Trophoblast cell (in vitro differentiated cells and primary cell): ENCODE results near the gene SH3BP4.

Source experiments
- DNase-seq, 2 donors: peaks; one replicate each; pipeline ENCODE4 v3.0.0-alpha.2; 2016
- H2AFZ ChIP-seq: 2 replicates; pipeline ENCODE4 v1.6.1; 2013; ENCODE audit warnings: low read length, moderate library complexity, mild to moderate bottlenecking; ENCODE audit not compliant: insufficient read depth, poor library complexity
- H2AK5ac ChIP-seq: 2 replicates; pipeline ENCODE4 v1.6.1; 2013; ENCODE audit warnings: mild to moderate bottlenecking, low read length
- H2BK120ac ChIP-seq: 2 replicates; pipeline ENCODE4 v1.6.1; 2013; ENCODE audit warnings: low read length, mild to moderate bottlenecking, moderate library complexity; ENCODE audit not compliant: insufficient read depth, poor library complexity
- H2BK12ac ChIP-seq: 2 replicates; pipeline ENCODE4 v1.6.1; 2013; ENCODE audit warnings: mild to moderate bottlenecking, low read length, moderate library complexity
- H2BK5ac ChIP-seq: 2 replicates; pipeline ENCODE4 v1.6.1; 2013; ENCODE audit warnings: low read length, low read depth, moderate library complexity, mild to moderate bottlenecking; ENCODE audit not compliant: poor library complexity
- H3K14ac ChIP-seq: 2 replicates; pipeline ENCODE4 v1.6.1; 2013; ENCODE audit warnings: mild to moderate bottlenecking, low read length
- H3K18ac ChIP-seq: 2 replicates; pipeline ENCODE4 v1.6.1; 2013; ENCODE audit warnings: mild to moderate bottlenecking, low read length
- H3K23ac ChIP-seq: 2 replicates; pipeline ENCODE4 v1.6.1; 2013; ENCODE audit warnings: low read length
- H3K27ac ChIP-seq: 2 replicates; pipeline ENCODE4 v1.5.1; 2013; ENCODE audit warnings: low read depth, mild to moderate bottlenecking, inconsistent platforms, low read length, moderate library complexity
- H3K27me3 ChIP-seq: 2 replicates; pipeline ENCODE4 v1.6.1; 2013; ENCODE audit warnings: inconsistent platforms, mild to moderate bottlenecking, low read length, moderate library complexity; ENCODE audit not compliant: insufficient read depth
- H3K36me3 ChIP-seq, 2 experiments: 1 replicate in 1 of 2; 2 replicates in 1 of 2; pipeline ENCODE4 v1.6.1; 2013; ENCODE audit warnings: low read length in 2 of 2, mild to moderate bottlenecking in 2 of 2, moderate library complexity in 1 of 2; ENCODE audit not compliant: insufficient read depth in 2 of 2, control insufficient read depth in 1 of 2
- H3K4ac ChIP-seq: 2 replicates; pipeline ENCODE4 v1.6.1; 2013; ENCODE audit warnings: low read depth, mild to moderate bottlenecking, low read length, moderate library complexity
- H3K4me1 ChIP-seq, 2 experiments: 1 replicate in 1 of 2; 2 replicates in 1 of 2; pipeline ENCODE4 v1.6.1; 2013; ENCODE audit warnings: low read length in 2 of 2, mild to moderate bottlenecking in 2 of 2, moderate library complexity in 1 of 2; ENCODE audit not compliant: insufficient read depth in 2 of 2, control insufficient read depth in 1 of 2
- H3K4me2 ChIP-seq: 2 replicates; pipeline ENCODE4 v1.6.1; 2013; ENCODE audit warnings: inconsistent platforms, mild to moderate bottlenecking, low read length, moderate library complexity
- H3K4me3 ChIP-seq: 2 replicates; pipeline ENCODE4 v1.5.1; 2013; ENCODE audit warnings: mild to moderate bottlenecking, low read depth, low read length, inconsistent platforms
- H3K79me1 ChIP-seq: one replicate; pipeline ENCODE4 v1.6.1; 2013; ENCODE audit warnings: low read length
- H3K79me2 ChIP-seq: 2 replicates; pipeline ENCODE4 v1.6.1; 2013; ENCODE audit warnings: low read length, mild to moderate bottlenecking; ENCODE audit not compliant: control insufficient read depth, insufficient read depth, poor library complexity
- H3K9ac ChIP-seq: 2 replicates; pipeline ENCODE4 v1.6.1; 2013; ENCODE audit warnings: mild to moderate bottlenecking, low read length
- H3K9me3 ChIP-seq: 2 replicates; pipeline ENCODE4 v1.6.1; 2013; ENCODE audit warnings: low read depth, mild to moderate bottlenecking, control low read depth, inconsistent platforms, low read length; ENCODE audit not compliant: insufficient read depth
- H4K12ac ChIP-seq: 2 replicates; pipeline ENCODE4 v1.6.1; 2013; ENCODE audit warnings: low read depth, mild to moderate bottlenecking, low read length, moderate library complexity
- H4K8ac ChIP-seq: 2 replicates; pipeline ENCODE4 v1.6.1; 2013; ENCODE audit warnings: low read depth, mild to moderate bottlenecking, low read length, moderate library complexity
- H4K91ac ChIP-seq: one replicate; pipeline ENCODE4 v1.6.1; 2013; ENCODE audit warnings: low read depth, mild to moderate bottlenecking, low read length, moderate library complexity
- WGBS: extraction: QIAGEN DNeasy Blood & Tissue Kit; methylation state at CpG from one replicate; pipeline ENCODE4 v1.1.7; 2013; ENCODE audit warnings: missing lambda C conversion rate; ENCODE audit not compliant: insufficient read length, insufficient coverage; ENCODE audit errors: extremely low coverage; 5-methylcytosine and 5-hydroxymethylcytosine counted together

Gene SH3BP4

GRCh38 chr2:235091421-235091820 is 139.6 kb downstream of the SH3BP4 start:
- Histone ChIP-seq H3K23ac (no peak overlapping the region), H2BK12ac (no peak overlapping the region), H2AFZ (no peak overlapping the region), H3K27ac (no peak overlapping the region), H4K8ac (no peak overlapping the region), H3K27me3 (no peaks in the 10 kb centered on the region), H3K18ac (no peak overlapping the region), H4K91ac (no peak overlapping the region), H3K9ac (no peak overlapping the region), H3K9me3 (no peaks in the 10 kb centered on the region), H3K4me2 (no peak overlapping the region), H3K14ac (no peak overlapping the region), H3K36me3 (no peaks in the 10 kb centered on the region), H4K12ac (no peak overlapping the region), H2AK5ac (no peak overlapping the region), H3K4me1 (no peaks in the 10 kb centered on the region), H2BK120ac (no peak overlapping the region), H2BK5ac (no peak overlapping the region), H3K79me2 (no peaks in the 10 kb centered on the region), H3K79me1 (no peaks in the 10 kb centered on the region), H3K4me3 (no peak overlapping the region), H3K4ac (no peak overlapping the region)
- WGBS = no CpG with 5 or more reads among the region's 4 CpGs
- DNase-seq = no peak

GRCh38 chr2:235091983-235092382 is 140.2 kb downstream of the SH3BP4 start:
- no peak overlapping the region for H3K14ac ChIP-seq
- no peak overlapping the region for H2BK5ac ChIP-seq
- no peak overlapping the region for H2AFZ ChIP-seq
- H4K91ac ChIP-seq = no peak overlapping the region
- no peaks in the 10 kb centered on the region for H3K36me3 ChIP-seq
- no peak overlapping the region for H3K9ac ChIP-seq
- no peak overlapping the region for H4K12ac ChIP-seq
- H3K27ac ChIP-seq = no peak overlapping the region
- H3K18ac ChIP-seq = no peak overlapping the region
- no peak overlapping the region for H3K4ac ChIP-seq
- no peak overlapping the region for H2BK120ac ChIP-seq
- H3K79me1 ChIP-seq = no peaks in the 10 kb centered on the region
- WGBS = no CpG with 5 or more reads among the region's 9 CpGs
- H3K4me3 ChIP-seq = no peak overlapping the region
- H3K4me1 ChIP-seq = no peaks in the 10 kb centered on the region
- DNase-seq = no peak
- no peak overlapping the region for H3K23ac ChIP-seq
- no peak overlapping the region for H2AK5ac ChIP-seq
- H4K8ac ChIP-seq = no peak overlapping the region
- no peaks in the 10 kb centered on the region for H3K79me2 ChIP-seq
- no peak overlapping the region for H2BK12ac ChIP-seq
- H3K9me3 ChIP-seq = no peaks in the 10 kb centered on the region
- H3K27me3 ChIP-seq = no peaks in the 10 kb centered on the region
- H3K4me2 ChIP-seq = no peak overlapping the region

GRCh38 chr2:235092433-235093223 is 140.8 kb downstream of the SH3BP4 start:
- Histone ChIP-seq H2AFZ (no peak overlapping the region), H2BK5ac (no peak overlapping the region), H3K14ac (no peak overlapping the region), H3K4ac (no peak overlapping the region), H3K4me3 (no peak overlapping the region), H3K27me3 (no peaks in the 10 kb centered on the region), H3K9me3 (no peaks in the 10 kb centered on the region), H4K91ac (no peak overlapping the region), H3K79me2 (no peaks in the 10 kb centered on the region), H2BK120ac (no peak overlapping the region), H2AK5ac (no peak overlapping the region), H3K79me1 (no peaks in the 10 kb centered on the region), H3K36me3 (no peaks in the 10 kb centered on the region), H3K4me2 (no peak overlapping the region), H3K27ac (no peak overlapping the region), H3K4me1 (no peaks in the 10 kb centered on the region), H3K9ac (no peak overlapping the region), H4K8ac (no peak overlapping the region), H4K12ac (no peak overlapping the region), H3K18ac (no peak overlapping the region), H2BK12ac (no peak overlapping the region), H3K23ac (no peak overlapping the region)
- DNase-seq = no peak
- no CpG with 5 or more reads among the region's 17 CpGs for WGBS

GRCh38 chr2:235094457-235094856 is 142.6 kb downstream of the SH3BP4 start:
- H3K4me1 ChIP-seq = no peaks in the 10 kb centered on the region
- no peak overlapping the region for H2BK120ac ChIP-seq
- no peak overlapping the region for H4K12ac ChIP-seq
- H3K79me1 ChIP-seq = no peaks in the 10 kb centered on the region
- no peak overlapping the region for H3K4me2 ChIP-seq
- no CpG with 5 or more reads among the region's 1 CpG for WGBS
- no peak overlapping the region for H4K91ac ChIP-seq
- H3K27me3 ChIP-seq = no peaks in the 10 kb centered on the region
- no peak overlapping the region for H2AK5ac ChIP-seq
- no peak overlapping the region for H3K27ac ChIP-seq
- H2AFZ ChIP-seq = no peak overlapping the region
- H2BK5ac ChIP-seq = no peak overlapping the region
- no peaks in the 10 kb centered on the region for H3K36me3 ChIP-seq
- no peaks in the 10 kb centered on the region for H3K9me3 ChIP-seq
- no peak overlapping the region for H3K9ac ChIP-seq
- no peak for DNase-seq
- H3K18ac ChIP-seq = no peak overlapping the region
- H3K4ac ChIP-seq = no peak overlapping the region
- H4K8ac ChIP-seq = no peak overlapping the region
- no peaks in the 10 kb centered on the region for H3K79me2 ChIP-seq
- H3K23ac ChIP-seq = no peak overlapping the region
- H3K14ac ChIP-seq = no peak overlapping the region
- H2BK12ac ChIP-seq = no peak overlapping the region
- no peak overlapping the region for H3K4me3 ChIP-seq
